Measurements from ENCODE around the gene PXDN.
"Not testable (repeated sequence)": the region's sequence is repeated elsewhere in the genome, so short reads cannot be mapped to it uniquely, and the experiment has no call there.

The PXDN gene

DNA sequence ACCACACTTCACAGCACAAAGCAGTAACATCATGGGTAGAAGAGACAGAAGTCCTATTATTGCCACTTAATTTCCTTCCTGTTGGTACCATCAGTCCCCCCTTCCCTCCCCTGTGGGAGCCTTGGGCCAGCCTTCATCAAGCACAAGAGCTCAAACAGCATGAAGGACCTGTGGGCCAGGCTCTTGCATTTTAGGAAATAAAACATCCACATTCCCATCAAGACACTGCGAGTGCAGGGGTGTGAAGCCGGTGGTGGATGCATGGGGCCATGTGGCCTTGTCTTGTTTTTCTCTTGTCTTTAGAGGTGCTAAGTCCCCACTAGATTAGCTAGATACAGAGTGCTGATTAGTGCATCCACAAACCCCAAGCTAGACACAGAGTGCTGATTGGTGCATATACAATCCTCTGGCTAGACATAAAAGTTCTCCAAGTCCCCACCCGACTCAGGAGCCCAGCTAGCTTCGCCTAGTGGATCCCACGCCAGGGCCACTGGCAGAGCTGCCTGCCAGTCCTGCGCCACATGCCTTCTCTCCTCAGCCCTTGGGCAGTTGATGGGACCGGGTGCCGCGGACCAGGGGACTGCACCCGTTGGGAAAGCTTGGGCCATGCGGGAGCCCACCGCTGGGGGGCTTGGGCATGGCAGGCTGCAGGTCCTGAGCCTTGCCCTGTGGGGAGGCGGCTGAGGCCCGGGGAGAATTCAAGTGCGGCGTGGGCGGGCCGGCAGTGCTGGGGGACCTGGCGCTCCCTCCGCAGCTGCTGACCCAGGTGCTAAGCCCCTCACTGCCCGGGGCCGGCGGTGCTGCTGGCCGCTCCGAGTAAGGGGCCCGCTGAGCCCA, 14.7 kb upstream of the PXDN start:
- Histone ChIP-seq H3K27ac (no peak overlapping the region), H3K9me3 (ENCODE audit: low read depth, low read length) (no peaks in the 10 kb centered on the region), H3K36me3 (ENCODE audit: insufficient read depth, low read length) (no peaks in the 10 kb centered on the region), H3K9ac (ENCODE audit: insufficient read length) (no peak overlapping the region), H3K4me3 (no peak overlapping the region)
- no peak for TF ChIP-seq FOXP2 (optimal IDR thresholded peaks at IDR 0.05; ENCODE audit: control extremely low read depth, extremely low read length, insufficient read depth)
- TF ChIP-seq POLR2AphosphoS5 (IDR thresholded peaks at IDR 0.05; ENCODE audit: borderline replicate concordance, low read depth, low read length): no peak
- no peak for TF ChIP-seq EZH2 (IDR thresholded peaks at IDR 0.05)
- no peak for DNase-seq (ENCODE audit: low read depth, low spot score)

DNA sequence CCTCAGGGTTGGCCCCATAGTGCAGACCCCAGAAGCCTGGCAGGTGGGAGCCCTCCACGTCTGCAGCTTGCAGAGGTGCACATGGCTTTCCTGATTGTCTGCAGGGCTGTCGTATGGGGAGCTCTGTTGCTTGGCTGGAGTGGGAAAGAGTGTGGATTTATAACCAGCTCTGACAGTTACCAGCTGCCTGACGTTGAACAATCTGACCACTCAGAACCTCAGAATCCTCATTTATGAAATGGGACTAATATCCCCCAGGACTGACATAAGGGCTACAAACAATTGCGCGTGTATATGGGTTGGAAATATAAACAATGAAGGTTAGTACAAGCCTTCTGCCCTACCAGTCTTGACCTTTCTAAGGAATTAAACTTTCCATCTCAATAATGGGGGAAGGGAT, 13.9 kb upstream of the PXDN start:
- no peaks in the 10 kb centered on the region for H3K36me3 ChIP-seq (ENCODE audit: insufficient read depth, low read length)
- H3K9me3 ChIP-seq (ENCODE audit: low read depth, low read length): no peaks in the 10 kb centered on the region
- DNase-seq (ENCODE audit: low read depth, low spot score): no peak
- no peak overlapping the region for H3K4me3 ChIP-seq
- no peak overlapping the region for H3K9ac ChIP-seq (ENCODE audit: insufficient read length)
- no peak overlapping the region for H3K27ac ChIP-seq
- TF ChIP-seq POLR2AphosphoS5 (IDR thresholded peaks at IDR 0.05; ENCODE audit: borderline replicate concordance, low read depth, low read length): no peak
- no peak for TF ChIP-seq FOXP2 (optimal IDR thresholded peaks at IDR 0.05; ENCODE audit: control extremely low read depth, extremely low read length, insufficient read depth)
- no peak for TF ChIP-seq EZH2 (IDR thresholded peaks at IDR 0.05)

DNA sequence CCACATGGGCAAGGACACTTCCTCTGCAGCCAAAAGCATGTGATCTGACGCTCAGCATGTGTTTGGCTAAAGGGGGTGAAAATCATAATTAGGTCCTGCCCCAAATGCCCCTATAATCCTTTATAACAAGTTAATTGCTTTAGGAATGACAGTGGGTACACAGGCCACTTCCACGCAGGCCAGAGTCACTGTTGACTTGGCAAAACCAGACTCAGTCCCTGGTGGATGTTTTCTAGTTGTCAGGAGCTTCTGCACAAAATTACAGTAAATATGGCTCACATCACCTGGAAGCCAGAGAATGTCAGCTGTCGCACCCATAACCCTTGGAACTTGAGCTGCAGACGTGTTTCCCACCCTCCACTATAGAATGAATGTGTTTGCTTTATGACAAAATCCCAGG, 13.3 kb upstream of the PXDN start:
- Histone ChIP-seq H3K36me3 (ENCODE audit: insufficient read depth, low read length) (no peaks in the 10 kb centered on the region), H3K4me3 (no peak overlapping the region), H3K27ac (no peak overlapping the region), H3K9me3 (ENCODE audit: low read depth, low read length) (no peaks in the 10 kb centered on the region), H3K9ac (ENCODE audit: insufficient read length) (no peak overlapping the region)
- no peak for DNase-seq (ENCODE audit: low read depth, low spot score)
- TF ChIP-seq EZH2 (IDR thresholded peaks at IDR 0.05): no peak
- no peak for TF ChIP-seq FOXP2 (optimal IDR thresholded peaks at IDR 0.05; ENCODE audit: control extremely low read depth, extremely low read length, insufficient read depth)
- no peak for TF ChIP-seq POLR2AphosphoS5 (IDR thresholded peaks at IDR 0.05; ENCODE audit: borderline replicate concordance, low read depth, low read length)

DNA sequence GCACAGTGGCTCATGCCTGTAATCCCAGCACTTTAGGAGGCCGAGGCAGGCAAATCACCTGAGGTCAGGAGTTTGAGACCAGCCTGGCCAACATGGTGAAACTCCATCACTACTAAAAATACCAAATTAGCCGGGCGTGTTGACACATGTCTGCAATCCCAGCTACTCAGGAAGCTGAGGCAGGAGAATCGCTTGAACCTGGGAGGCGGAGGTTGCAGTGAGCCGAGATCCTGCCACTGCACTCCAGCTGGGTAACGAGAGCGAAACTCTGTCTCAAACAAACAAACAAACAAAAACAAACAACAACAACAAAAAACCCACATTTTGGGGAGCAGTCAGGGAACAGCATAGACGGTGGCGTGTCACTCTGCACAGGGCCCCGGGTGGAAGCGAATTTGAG, 12.8 kb upstream of the PXDN start:
- not testable (repeated sequence) for DNase-seq (ENCODE audit: low read depth, low spot score); H3K9ac ChIP-seq (ENCODE audit: insufficient read length); H3K27ac ChIP-seq; H3K36me3 ChIP-seq (ENCODE audit: insufficient read depth, low read length); H3K4me3 ChIP-seq; H3K9me3 ChIP-seq (ENCODE audit: low read depth, low read length)

DNA sequence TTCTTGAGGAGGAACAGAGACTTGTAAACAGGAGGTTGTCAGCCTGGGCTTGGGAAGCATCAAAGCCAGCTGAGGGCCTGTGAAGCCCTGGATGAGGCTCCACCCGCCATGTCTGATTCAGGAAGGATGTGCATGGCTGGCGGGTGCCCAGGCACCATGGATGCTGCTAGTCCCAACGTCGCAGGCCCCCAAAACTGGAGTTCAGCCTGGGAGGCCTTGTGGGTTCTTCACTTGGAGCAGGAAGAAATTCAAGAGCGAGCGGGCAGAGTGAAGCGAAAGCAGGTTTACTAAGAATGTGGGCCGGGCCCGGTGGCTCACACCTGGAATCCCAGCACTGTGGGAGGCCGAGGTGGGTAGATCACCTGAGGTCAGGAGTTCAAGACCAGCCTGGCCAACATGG, 12.1 kb upstream of the PXDN start:
- Histone ChIP-seq H3K27ac (no peak overlapping the region), H3K9me3 (ENCODE audit: low read depth, low read length) (no peaks in the 10 kb centered on the region), H3K9ac (ENCODE audit: insufficient read length) (no peak overlapping the region), H3K4me3 (no peak overlapping the region), H3K36me3 (ENCODE audit: insufficient read depth, low read length) (no peaks in the 10 kb centered on the region)
- DNase-seq (ENCODE audit: low read depth, low spot score): no peak
- TF ChIP-seq EZH2 (IDR thresholded peaks at IDR 0.05) (no peak), POLR2AphosphoS5 (IDR thresholded peaks at IDR 0.05; ENCODE audit: borderline replicate concordance, low read depth, low read length) (no peak), FOXP2 (optimal IDR thresholded peaks at IDR 0.05; ENCODE audit: control extremely low read depth, extremely low read length, insufficient read depth) (no peak)

DNA sequence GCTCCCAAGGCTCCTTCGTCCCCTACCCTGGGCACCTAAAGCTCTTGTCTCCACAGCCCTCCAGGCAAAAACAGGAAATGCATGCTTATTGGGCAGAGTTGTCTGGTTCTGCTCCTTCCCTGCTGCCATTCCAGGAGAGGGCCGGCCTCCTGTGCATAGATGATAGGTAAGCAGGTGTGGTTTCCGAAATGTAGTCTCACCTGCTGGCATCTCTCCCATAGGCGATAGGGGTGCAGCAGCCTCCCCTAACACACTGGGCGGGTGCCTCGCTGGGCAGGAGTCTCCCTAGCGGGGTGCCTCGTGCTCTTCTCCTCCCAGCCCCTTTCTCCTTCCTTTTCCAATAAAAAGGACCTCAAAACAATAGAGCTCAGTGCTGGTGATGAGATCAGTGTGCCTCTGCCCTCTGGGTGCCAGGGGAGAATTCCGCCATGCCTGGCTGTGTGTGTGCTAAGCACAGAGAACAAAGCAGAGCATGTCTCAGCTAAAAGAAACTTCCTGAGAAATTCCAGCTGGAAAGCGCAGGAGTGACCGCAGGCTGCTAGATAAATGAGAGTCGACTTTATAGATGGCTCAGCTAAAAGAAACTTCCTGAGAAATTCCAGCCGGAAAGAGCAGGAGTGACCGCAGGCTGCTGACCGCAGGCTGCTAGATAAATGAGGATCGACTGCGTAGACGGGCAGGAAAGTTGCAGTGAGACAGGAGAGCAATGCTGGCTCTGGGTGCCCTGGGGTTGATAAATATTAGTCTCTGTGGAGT, 11.3 kb upstream of the PXDN start:
- no peak for DNase-seq (ENCODE audit: low read depth, low spot score)
- Histone ChIP-seq H3K27ac (no peak overlapping the region), H3K9me3 (ENCODE audit: low read depth, low read length) (no peaks in the 10 kb centered on the region), H3K9ac (ENCODE audit: insufficient read length) (no peak overlapping the region), H3K4me3 (no peak overlapping the region), H3K36me3 (ENCODE audit: insufficient read depth, low read length) (no peaks in the 10 kb centered on the region)
- no peak for TF ChIP-seq POLR2AphosphoS5 (IDR thresholded peaks at IDR 0.05; ENCODE audit: borderline replicate concordance, low read depth, low read length)
- no peak for TF ChIP-seq FOXP2 (optimal IDR thresholded peaks at IDR 0.05; ENCODE audit: control extremely low read depth, extremely low read length, insufficient read depth)
- TF ChIP-seq EZH2 (IDR thresholded peaks at IDR 0.05): no peak

DNA sequence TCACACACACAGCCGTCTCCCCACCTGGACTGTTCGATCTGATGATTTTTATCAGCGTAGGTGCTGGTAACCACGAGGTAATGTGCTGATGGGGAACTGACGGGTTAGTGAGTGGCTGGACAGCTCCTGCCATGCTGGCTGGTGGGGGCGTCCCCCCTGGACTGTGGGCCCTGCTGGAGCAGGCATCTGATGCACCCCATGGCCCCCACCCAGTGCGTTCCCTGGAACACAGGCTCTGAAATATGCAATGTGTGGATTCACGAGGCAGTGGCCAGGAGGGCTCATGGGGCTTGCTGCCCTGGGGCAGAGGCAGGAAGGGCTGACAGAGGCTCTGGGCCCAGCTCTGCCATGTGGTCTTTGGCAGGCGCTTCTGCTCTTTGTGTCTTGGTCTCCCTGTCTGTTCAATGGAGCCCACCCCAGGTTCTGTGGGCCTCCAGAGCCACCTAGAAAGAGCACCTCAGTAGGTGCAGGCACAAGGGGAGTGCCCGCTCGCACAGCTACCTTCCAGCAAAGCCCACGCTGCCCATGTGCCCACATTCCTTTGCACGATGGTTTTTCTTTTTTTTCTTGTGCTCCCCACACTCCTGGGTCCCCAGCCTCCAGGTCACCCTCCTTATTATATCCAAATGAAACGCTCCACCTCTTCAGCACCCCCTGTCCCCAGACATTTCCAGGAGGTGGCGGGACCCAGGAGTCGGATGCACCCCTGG, 10.3 kb upstream of the PXDN start:
- Histone ChIP-seq H3K27ac (no peak overlapping the region), H3K36me3 (ENCODE audit: insufficient read depth, low read length) (no peaks in the 10 kb centered on the region), H3K9me3 (ENCODE audit: low read depth, low read length) (no peaks in the 10 kb centered on the region), H3K9ac (ENCODE audit: insufficient read length) (no peak overlapping the region), H3K4me3 (no peak overlapping the region)
- TF ChIP-seq FOXP2 (optimal IDR thresholded peaks at IDR 0.05; ENCODE audit: control extremely low read depth, extremely low read length, insufficient read depth) (no peak), POLR2AphosphoS5 (IDR thresholded peaks at IDR 0.05; ENCODE audit: borderline replicate concordance, low read depth, low read length) (no peak), EZH2 (IDR thresholded peaks at IDR 0.05) (no peak)
- DNase-seq (ENCODE audit: low read depth, low spot score): no peak

DNA sequence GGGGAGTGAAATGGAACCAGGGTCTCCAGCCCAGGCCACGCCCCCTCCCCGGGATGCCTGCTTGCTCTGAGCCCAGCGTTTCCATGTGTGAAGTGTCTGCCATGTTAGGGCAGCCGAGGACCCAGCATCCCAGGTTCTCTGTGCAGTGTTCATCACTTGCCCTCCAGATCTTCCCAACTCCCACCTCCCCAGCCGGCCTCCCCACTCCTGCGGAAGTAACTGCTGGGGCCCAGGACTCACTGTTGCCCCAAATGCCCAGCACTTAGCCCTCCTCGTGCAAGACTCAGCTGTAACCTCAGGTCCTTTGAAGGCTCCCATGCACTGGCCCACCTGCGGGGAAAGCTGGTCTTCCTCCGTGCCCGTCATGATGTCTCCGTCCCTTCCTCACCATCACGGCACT, 9.7 kb upstream of the PXDN start:
- Histone ChIP-seq H3K36me3 (ENCODE audit: insufficient read depth, low read length) (no peaks in the 10 kb centered on the region), H3K9me3 (ENCODE audit: low read depth, low read length) (no peaks in the 10 kb centered on the region), H3K9ac (ENCODE audit: insufficient read length) (no peak overlapping the region), H3K27ac (no peak overlapping the region), H3K4me3 (no peak overlapping the region)
- TF ChIP-seq EZH2 (IDR thresholded peaks at IDR 0.05) (no peak), FOXP2 (optimal IDR thresholded peaks at IDR 0.05; ENCODE audit: control extremely low read depth, extremely low read length, insufficient read depth) (no peak), POLR2AphosphoS5 (IDR thresholded peaks at IDR 0.05; ENCODE audit: borderline replicate concordance, low read depth, low read length) (no peak)
- DNase-seq (ENCODE audit: low read depth, low spot score): no peak
